SH-SY5Y (cell line): ENCODE results near the gene RELN.

Experiments
- GATA2 ChIP-seq: IDR thresholded peaks from 2 replicates; pipeline ENCODE4 v1.6.1; 2011; ENCODE audit warnings: mild to moderate bottlenecking, low read depth, low read length
- GATA3 ChIP-seq: IDR thresholded peaks from 2 replicates; pipeline ENCODE4 v1.6.1; 2011; ENCODE audit warnings: low read depth, mild to moderate bottlenecking, low read length, moderate library complexity

RELN gene

GRCh38 chr7:103685646-103686045 is 303.8 kb downstream of the RELN start:
- TF ChIP-seq GATA3 = no peak
- no peak for TF ChIP-seq GATA2

DNA sequence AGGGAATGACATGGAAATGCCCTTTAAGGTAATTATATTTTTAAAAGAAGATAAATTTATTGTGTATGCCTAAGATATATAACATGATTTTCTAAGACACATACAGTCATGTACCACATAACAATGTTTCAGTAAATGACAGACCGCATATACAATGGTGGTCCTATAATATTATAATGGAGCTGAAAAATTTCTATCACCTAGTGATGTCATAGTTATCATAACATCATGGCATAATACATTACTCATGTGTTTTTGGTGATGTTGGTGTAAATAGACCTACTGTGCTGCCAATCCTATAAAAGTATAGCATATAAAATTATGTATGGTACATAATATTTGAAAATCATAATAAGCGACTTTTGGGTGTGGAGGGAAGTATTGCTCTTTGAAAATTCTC is 306.1 kb downstream of the RELN start:
- TF ChIP-seq GATA2 (no peak), GATA3 (no peak)

DNA sequence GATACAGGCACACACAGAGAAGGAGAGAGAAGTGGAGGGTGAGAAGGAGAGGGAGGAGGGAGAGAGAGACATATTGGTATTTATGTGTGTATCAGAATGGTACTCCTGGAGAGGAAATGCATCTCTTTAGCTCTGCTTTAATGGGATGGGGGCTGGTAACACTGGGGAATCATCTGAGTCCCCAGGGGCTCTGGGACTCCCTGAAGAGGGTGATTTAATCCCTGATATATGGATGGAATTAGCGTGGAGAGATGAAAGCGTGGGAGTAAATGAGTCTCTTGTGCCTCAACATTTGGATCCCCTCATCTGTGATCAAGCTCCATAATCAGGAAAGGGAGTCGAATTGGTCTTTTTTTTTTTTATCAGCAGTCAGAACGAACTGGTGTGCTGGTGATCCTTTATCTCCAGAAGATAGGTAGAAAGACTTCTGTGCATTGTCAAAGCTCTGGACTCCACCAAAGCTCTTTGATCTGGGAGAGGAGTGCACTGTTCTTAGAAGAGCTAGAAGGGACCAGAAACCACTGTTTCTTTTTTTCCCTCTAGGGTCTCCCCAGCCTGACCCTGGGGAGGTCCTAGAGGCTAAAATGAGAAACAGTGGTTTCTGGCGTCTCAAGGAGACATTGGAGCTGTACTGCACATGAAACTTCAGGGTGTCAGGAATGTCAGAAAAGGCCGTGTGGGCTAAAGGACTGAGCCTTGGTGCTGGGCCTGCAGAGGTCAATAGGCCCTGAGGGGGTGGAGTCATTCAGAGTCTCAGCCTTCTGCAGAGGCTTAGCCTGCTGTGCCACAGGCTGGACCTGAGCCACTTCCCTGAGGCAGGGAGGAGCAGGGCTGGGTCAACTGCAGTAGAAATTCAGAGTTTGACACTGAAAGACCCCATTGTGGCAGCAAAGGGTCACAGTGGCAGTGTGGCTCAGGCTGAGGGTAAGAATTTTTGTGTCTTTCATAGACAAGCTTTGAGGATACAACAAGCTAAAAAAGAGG is 309.0 kb downstream of the RELN start:
- no peak for TF ChIP-seq GATA3
- no peak for TF ChIP-seq GATA2

DNA sequence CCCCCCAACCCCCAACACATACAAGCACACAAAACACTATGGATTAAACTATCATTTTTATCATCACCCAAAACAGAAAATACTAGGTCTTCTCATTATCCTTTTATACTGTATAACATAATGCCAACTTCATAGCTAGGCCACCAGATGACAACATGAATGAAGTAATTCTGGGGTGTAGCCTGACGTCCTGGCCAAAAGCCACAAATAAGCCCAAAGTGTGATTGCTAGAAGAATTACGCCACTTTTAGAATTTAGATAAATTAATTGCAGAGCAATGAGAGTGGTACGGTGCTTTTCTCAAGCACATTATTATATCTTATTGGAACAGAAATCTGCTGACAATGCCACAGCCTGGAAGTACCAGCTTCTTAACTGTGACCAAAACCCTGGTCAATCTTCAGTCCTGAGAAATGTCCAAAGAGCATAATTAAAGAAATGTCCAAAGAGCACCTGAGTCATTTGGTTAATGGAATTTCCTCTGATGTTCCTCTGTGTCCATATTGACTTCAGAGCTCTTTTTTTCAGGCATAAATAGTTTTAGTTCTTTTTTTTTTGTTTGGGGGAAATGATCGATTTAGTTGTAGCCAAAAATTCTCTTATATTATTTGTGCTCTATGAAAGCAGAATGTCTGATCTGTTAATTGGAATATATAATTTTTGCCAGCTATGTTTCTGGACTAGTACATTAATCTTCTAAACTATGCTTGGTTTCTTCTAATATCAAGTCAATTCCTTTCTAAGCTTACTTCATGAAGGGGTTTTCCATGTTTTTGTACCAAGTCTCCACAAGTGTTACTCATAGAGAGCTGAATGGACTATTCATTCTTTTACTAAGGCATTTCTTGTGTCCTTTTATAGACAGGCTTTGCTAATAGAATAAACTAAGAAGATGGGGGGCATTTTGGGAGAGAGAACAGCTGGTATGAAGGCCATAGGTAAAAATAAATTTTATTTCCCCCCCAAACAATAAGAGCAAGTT is 310.0 kb downstream of the RELN start:
- TF ChIP-seq GATA3 = no peak
- no peak for TF ChIP-seq GATA2

DNA sequence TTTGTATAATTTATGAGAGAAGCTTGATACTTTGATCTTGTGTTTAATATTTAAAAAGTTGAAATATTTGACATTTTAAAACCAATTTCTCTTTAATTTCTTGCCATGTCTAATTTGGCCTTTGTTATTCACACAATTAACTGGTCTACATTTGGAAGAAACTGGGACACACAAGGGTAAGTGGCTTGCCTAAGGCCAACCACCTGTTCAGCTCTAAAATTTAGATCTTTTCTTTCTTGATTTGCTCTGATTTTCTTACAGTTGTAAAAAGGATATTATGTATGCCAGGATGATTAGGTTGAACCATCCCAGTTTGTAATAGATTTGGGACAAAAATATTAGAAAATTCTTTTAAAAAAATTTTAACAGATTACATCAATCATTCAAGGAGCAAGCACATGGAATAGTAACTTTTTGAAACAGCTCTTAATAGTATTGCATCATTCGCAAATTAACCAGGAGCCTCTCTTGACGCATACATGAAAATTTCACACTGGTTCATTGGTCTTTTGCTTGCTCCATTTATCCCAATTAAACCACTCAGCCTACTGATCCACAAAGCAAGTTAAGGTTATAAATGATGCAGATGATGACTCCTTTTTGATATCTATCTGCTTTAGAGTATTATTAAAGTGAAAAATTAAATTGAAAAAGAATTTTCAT is 321.0 kb downstream of the RELN start:
- TF ChIP-seq GATA3 = no peak
- TF ChIP-seq GATA2 = no peak

DNA sequence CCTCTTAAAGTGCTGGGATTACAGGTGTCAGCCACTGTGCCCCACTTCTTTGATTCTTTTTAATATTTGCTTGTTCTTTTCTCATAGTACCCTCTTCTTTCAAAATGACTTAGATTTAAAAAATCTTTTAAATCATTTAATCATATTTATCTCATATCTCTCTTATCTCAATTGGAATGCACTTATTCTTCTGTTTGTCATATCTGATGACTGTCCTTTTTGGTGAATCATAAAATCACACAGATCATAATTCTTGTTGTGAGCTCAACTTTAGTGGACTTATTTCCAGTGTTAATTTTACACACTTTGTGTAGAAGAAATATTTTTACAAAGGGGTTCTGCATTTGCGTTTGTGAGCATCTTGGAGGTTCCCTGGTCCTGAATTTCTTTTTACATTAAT is 323.1 kb downstream of the RELN start:
- no peak for TF ChIP-seq GATA3
- TF ChIP-seq GATA2 = no peak

DNA sequence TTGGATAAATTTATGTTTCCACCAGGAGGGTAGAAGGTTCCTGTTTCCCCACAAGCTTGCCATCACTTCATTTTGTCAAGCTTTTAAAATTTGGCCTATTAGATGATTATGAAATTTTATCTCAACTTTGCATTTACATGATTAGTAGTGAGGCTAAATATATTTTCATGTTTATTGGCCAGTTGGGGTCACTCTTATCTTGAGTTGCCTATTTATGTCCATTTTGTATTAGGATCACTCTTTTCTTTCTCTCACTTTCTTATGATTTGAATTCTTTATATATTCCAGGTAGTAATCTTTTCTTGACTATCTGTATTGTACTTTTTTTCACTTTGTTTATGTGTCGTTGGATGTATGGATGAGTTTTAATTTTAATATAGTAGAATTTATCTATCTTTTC is 324.9 kb downstream of the RELN start:
- TF ChIP-seq GATA2 (no peak), GATA3 (no peak)

- no peak for TF ChIP-seq GATA2
- no peak for TF ChIP-seq GATA3
Observed at GRCh38 chr7:103660455-103661371, 328.7 kb downstream of the RELN start.

- TF ChIP-seq GATA2 = no peak
- TF ChIP-seq GATA3 = no peak
Observed at GRCh38 chr7:103658055-103659005, 331.1 kb downstream of the RELN start.

DNA sequence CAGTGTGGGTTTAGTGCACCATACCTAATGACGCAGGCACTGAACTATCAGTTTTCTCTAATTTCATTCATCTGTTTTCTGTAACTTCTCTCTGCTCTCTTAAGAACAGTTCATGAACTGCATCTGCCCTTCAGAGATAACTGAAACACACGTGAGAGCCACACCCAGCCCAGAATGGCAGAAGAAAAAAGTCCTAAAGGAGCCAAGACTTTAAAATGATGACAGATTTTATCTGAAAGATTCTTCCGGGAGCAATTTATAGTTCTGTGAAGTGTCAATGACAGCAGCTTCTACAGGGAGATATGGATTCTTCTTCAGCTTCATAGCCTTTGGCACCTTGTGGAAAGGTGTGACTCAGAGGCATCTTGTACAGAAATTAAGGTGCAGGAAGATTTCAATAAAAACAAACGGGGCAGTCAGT is 332.0 kb downstream of the RELN start:
- no peak for TF ChIP-seq GATA3
- no peak for TF ChIP-seq GATA2

DNA sequence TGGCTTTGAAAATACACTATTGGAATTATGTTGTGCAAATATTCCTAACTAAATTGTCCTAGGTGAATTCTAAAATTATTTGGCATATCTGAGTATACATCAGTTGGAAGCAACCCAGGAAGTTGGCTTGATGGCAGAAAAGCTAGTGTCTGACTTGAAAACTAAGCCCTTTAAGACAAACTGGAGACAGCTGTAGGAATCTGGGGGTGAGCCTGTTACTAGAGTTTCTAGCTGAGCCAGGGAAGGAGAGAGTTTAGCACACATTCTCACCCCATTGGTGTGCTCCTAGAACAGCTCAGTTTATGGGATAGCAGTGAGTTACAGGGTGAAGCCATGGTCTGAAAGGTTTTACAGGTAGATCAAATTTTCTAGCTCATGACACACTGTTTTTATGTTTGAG is 333.2 kb downstream of the RELN start:
- TF ChIP-seq GATA3 (no peak), GATA2 (no peak)
